Osteoblast (primary cell): ENCODE data around the gene EPYC. TPM values are rescaled to one million over a fixed set of nuclear protein-coding genes. Genes with fewer than 3 reads are reported as not detected.

Experiments used
- DNase-seq: peaks from one replicate; pipeline ENCODE4 v3.0.0; 2011; ENCODE audit warnings: low spot score, mixed read lengths; ENCODE audit not compliant: insufficient read length; ENCODE audit errors: missing footprints
- H2AFZ ChIP-seq: 2 replicates; pipeline ENCODE4 v1.6.0; 2011; ENCODE audit warnings: mild to moderate bottlenecking, low read length
- H3K27ac ChIP-seq: 2 replicates; pipeline ENCODE4 v1.5.1; 2011; ENCODE audit warnings: mild to moderate bottlenecking, low read depth, low read length, moderate library complexity
- H3K27me3 ChIP-seq: 2 replicates; pipeline ENCODE4 v1.6.0; 2012; ENCODE audit warnings: mild to moderate bottlenecking, control low read depth, inconsistent platforms, low read length, moderate library complexity; ENCODE audit not compliant: insufficient read depth
- H3K36me3 ChIP-seq: 2 replicates; pipeline ENCODE4 v1.5.1; 2011; ENCODE audit warnings: mild to moderate bottlenecking, low read length, control low read depth, moderate library complexity; ENCODE audit not compliant: insufficient read depth
- H3K4me1 ChIP-seq: 2 replicates; pipeline ENCODE4 v1.5.1; 2011; ENCODE audit warnings: mild to moderate bottlenecking, low read length, control low read depth, moderate library complexity; ENCODE audit not compliant: insufficient read depth
- H3K4me2 ChIP-seq: 2 replicates; pipeline ENCODE4 v1.6.0; 2011; ENCODE audit warnings: mild to moderate bottlenecking, low read length; ENCODE audit not compliant: insufficient read depth
- H3K4me3 ChIP-seq: fragments of 200-600 bp; sonication (generic); 3 replicates; pipeline ENCODE4 v1.5.1; 2012; ENCODE audit warnings: mild to moderate bottlenecking, low read length, inconsistent platforms; ENCODE audit not compliant: insufficient read depth
- H3K79me2 ChIP-seq: 2 replicates; pipeline ENCODE4 v1.6.0; 2012; ENCODE audit warnings: mild to moderate bottlenecking, low read length, control low read depth, inconsistent platforms; ENCODE audit not compliant: insufficient read depth
- H3K9me3 ChIP-seq: 2 replicates; pipeline ENCODE4 v1.5.1; 2011; ENCODE audit warnings: low read depth, low read length, control low read depth
- H4K20me1 ChIP-seq: 2 replicates; pipeline ENCODE4 v1.6.0; 2012; ENCODE audit warnings: mild to moderate bottlenecking, low read length, control low read depth; ENCODE audit not compliant: insufficient read depth
- total RNA-seq: library from RNA; depleted of rRNA; stranded (reverse); fragments of >200 nt; gene quantifications from 2 replicates; pipeline ENCODE4 v1.2.3, GENCODE V29; 2012
- TF ChIP-seq, protein P1 (sequence below): IDR thresholded peaks from 2 replicates; pipeline ENCODE4 v1.5.1; 2011; ENCODE audit warnings: mild to moderate bottlenecking, low read depth, low read length, moderate library complexity; ENCODE audit errors: extremely low read depth

The EPYC gene
- total RNA-seq, 1 donor, result 1.8 TPM

DNA sequence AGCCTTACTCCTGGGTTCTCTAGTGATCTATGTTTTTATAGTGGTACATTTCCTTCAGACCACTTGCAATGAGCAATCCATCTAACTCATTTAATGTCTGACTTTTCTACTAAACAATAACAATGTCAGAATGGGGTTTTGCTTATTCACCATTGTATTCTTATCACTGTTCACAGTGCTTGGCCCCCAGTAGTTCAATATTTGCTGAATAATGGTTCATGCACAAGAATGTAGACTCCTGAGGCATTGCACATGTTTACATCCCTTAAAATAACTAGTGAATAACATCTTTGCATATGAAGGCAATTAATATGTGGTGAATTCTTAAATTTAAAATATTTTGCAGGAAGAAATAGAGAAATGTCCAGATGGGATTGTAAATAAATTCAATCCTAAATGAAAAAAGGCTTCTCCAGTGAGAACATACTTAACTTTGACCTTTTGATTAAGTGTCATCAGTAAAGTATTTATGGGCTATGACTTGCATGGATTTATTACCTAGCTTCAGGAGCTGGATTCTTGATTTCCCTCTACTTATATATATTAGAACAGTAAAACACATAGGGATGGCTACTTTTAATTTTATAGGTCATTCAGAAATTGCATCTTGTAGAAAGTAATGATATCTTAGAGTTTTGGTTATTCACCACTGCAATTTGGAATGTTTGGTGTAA is 53.2 kb downstream of the EPYC start:
- H2AFZ ChIP-seq, result no peak overlapping the region
- H3K27me3 ChIP-seq, result no peaks in the 10 kb centered on the region
- H3K4me2 ChIP-seq, result no peak overlapping the region
- H3K27ac ChIP-seq, result no peak overlapping the region
- H4K20me1 ChIP-seq, result no peaks in the 10 kb centered on the region
- TF ChIP-seq, protein P1, sequence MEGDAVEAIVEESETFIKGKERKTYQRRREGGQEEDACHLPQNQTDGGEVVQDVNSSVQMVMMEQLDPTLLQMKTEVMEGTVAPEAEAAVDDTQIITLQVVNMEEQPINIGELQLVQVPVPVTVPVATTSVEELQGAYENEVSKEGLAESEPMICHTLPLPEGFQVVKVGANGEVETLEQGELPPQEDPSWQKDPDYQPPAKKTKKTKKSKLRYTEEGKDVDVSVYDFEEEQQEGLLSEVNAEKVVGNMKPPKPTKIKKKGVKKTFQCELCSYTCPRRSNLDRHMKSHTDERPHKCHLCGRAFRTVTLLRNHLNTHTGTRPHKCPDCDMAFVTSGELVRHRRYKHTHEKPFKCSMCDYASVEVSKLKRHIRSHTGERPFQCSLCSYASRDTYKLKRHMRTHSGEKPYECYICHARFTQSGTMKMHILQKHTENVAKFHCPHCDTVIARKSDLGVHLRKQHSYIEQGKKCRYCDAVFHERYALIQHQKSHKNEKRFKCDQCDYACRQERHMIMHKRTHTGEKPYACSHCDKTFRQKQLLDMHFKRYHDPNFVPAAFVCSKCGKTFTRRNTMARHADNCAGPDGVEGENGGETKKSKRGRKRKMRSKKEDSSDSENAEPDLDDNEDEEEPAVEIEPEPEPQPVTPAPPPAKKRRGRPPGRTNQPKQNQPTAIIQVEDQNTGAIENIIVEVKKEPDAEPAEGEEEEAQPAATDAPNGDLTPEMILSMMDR, result no peak
- DNase-seq, result peak; percentile 39
- no peaks in the 10 kb centered on the region for H3K79me2 ChIP-seq
- H3K4me3 ChIP-seq, result no peak overlapping the region
- H3K9me3 ChIP-seq, result no peaks in the 10 kb centered on the region
- H3K36me3 ChIP-seq, result no peaks in the 10 kb centered on the region
- no peaks in the 10 kb centered on the region for H3K4me1 ChIP-seq

DNA sequence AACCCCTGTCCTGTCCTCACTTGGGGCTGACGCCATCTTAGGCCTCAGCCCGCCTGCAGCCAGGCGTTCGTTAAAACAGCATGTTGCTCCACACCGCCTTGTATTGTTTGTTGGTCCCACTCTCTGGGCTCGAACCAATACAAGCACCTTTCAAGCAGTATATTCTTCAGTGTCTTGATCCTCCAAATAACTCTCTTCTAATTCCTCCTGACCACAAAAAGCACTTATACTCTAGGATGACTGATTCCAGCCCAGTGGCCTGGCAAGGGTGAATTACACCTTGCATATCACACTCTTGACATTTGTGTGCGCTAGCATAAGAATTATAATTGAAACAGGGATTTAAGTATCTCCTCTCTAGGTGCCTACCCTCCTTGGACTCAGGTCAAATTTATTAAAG is 56.9 kb downstream of the EPYC start:
- no peak for DNase-seq
- no peak overlapping the region for H3K4me3 ChIP-seq
- no peaks in the 10 kb centered on the region for H4K20me1 ChIP-seq
- H3K4me1 ChIP-seq, result no peaks in the 10 kb centered on the region
- H3K36me3 ChIP-seq, result no peaks in the 10 kb centered on the region
- H2AFZ ChIP-seq, result no peak overlapping the region
- no peaks in the 10 kb centered on the region for H3K27me3 ChIP-seq
- no peak overlapping the region for H3K27ac ChIP-seq
- H3K4me2 ChIP-seq, result no peak overlapping the region
- TF ChIP-seq, protein P1, result no peak
- H3K79me2 ChIP-seq, result no peaks in the 10 kb centered on the region
- no peaks in the 10 kb centered on the region for H3K9me3 ChIP-seq

DNA sequence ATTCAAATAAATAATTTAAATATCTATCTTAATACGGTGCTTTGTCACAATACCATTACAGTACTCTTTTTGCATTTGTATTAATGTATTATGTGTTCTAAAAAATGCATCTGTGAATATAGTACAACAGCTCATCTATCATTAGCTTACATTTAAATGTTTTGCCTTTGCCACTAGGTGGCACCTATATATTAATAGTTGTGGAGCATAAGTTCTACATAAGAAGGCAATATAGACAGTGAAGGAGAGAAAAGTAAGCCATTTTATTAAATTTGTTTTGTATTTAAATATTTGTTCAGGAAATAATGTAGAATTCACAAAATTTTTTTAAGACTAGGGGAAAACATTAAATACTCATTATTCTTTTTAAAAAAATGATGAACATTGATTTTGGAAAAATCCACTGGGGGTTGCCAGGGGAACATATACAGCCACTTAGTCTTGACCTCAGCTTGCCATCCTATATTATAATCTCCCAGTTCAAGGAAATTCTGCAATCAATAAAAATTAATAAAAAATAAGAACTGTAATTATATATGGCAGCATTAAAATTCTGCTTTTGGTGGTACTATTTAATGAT is 59.6 kb downstream of the EPYC start:
- no peak overlapping the region for H3K27ac ChIP-seq
- DNase-seq, result peak; percentile 29

DNA sequence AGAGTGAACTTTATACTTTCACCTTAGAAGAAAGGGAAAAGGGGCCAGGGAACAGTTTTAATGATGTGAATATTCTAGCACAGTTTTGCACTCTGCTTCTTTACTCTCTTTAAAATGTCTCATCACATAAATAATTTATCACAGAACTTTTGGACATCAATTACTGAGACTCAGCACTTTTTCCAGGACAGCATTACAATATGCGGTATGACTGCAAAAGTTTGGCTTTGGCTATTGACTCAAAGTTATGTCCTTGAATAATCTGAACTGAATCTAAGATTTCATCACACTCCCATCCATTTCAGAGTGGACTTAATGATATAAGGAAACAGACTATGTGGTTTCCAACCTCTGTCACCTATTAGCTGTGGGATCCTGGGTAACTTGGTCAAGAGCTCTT is 61.5 kb downstream of the EPYC start:
- no peaks in the 10 kb centered on the region for H3K36me3 ChIP-seq
- no peak overlapping the region for H3K4me3 ChIP-seq
- peaks cover 8% of the 10 kb centered on the region for H3K4me1 ChIP-seq
- no peaks in the 10 kb centered on the region for H3K79me2 ChIP-seq
- no peak overlapping the region for H3K27ac ChIP-seq
- TF ChIP-seq, protein P1, result no peak
- no peaks in the 10 kb centered on the region for H4K20me1 ChIP-seq
- no peaks in the 10 kb centered on the region for H3K27me3 ChIP-seq
- H3K4me2 ChIP-seq, result no peak overlapping the region
- H2AFZ ChIP-seq, result no peak overlapping the region
- no peaks in the 10 kb centered on the region for H3K9me3 ChIP-seq
- no peak for DNase-seq

More for the DNA sequence above, 59.6 kb downstream of the EPYC start:
- no peak overlapping the region for H2AFZ ChIP-seq
- TF ChIP-seq, protein P1, result peak; percentile 56
- no peaks in the 10 kb centered on the region for H3K79me2 ChIP-seq
- H3K4me3 ChIP-seq, result no peak overlapping the region
- no peaks in the 10 kb centered on the region for H3K27me3 ChIP-seq
- no peaks in the 10 kb centered on the region for H3K36me3 ChIP-seq
- H3K4me1 ChIP-seq, result no peaks in the 10 kb centered on the region
- H3K4me2 ChIP-seq, result no peak overlapping the region
- H3K9me3 ChIP-seq, result no peaks in the 10 kb centered on the region
- no peaks in the 10 kb centered on the region for H4K20me1 ChIP-seq
